ENCODE measurements around the gene OCA2. TPM values are rescaled to one million over a fixed set of nuclear protein-coding genes. Genes with fewer than 3 reads are reported as not detected.

The OCA2 gene
- total and polyA plus RNA-seq, 2 of the 4 experiments (the other 2 are of a cell fraction): under 0.01 to 0.03 TPM

GRCh38 chr15:28094732-28095521 is 4.2 kb downstream of the OCA2 start:
- dilution Hi-C loops (cut with HindIII; ENCODE audit: low sequenced_read_pairs, unreplicated experiment): no loop called here
- CTCF ChIA-PET: no interaction called here
- no TSS peak for BruUV-seq (replicated peaks)
- H3K9me3 ChIP-seq (ENCODE audit: control insufficient read depth, insufficient read depth, low read length): 0 out of 2 replicates have a peak, but pooled peaks cover 3% of the 10 kb centered on the region
- intact Hi-C loops (cut with micrococcal nuclease): no loop called here
- H4K5ac ChIP-seq (ENCODE audit: low read depth, low read length): no peak overlapping the region
- no peaks in the 10 kb centered on the region for H3K9me1 ChIP-seq (ENCODE audit: insufficient read depth, low read length)
- no peak overlapping the region for H3K27ac ChIP-seq (ENCODE audit: insufficient read depth, low read length)
- H2BK20ac ChIP-seq (ENCODE audit: low read depth, low read length): no peak overlapping the region
- peak overlapping the region; percentile 21; the same call in 1 of the 2 replicates for H3K4me2 ChIP-seq (ENCODE audit: low read depth, low read length)
- in situ Hi-C loops (cut with MboI; ENCODE audit: low sequenced_read_pairs): no loop called here
- no peak overlapping the region for H2BK5ac ChIP-seq (ENCODE audit: low read depth, low read length, poor library complexity, severe bottlenecking)
- no peak overlapping the region for H3K18ac ChIP-seq (ENCODE audit: low read depth, low read length)
- H4K8ac ChIP-seq (ENCODE audit: low read depth in 2 of 2, low read length in 2 of 2): no peak overlapping the region
- no peak overlapping the region for H3K14ac ChIP-seq (replicated peaks; ENCODE audit: low read depth, low read length)
- H3K4me1 ChIP-seq (ENCODE audit: control insufficient read depth, insufficient read depth, low read length): peaks cover 2% of the 10 kb centered on the region; the same call in 1 of the 2 replicates
- no peak overlapping the region for H3K23ac ChIP-seq (ENCODE audit: low read depth, low read length)
- no peak overlapping the region for H4K91ac ChIP-seq (ENCODE audit: insufficient read depth, low read depth, low read length)
- H2BK15ac ChIP-seq (ENCODE audit: low read depth, low read length): no peak overlapping the region
- no peak overlapping the region for H2BK120ac ChIP-seq (ENCODE audit: low read depth, low read length)
- no peak for ATAC-seq (ENCODE audit: low read depth)
- peak overlapping the region; percentile 33 for H2AK9ac ChIP-seq (replicated peaks; ENCODE audit: low read depth, low read length, poor library complexity)
- no peak overlapping the region for H3K4me3 ChIP-seq (ENCODE audit: insufficient read depth, low read depth, low read length)
- H3K79me1 ChIP-seq (ENCODE audit: low read depth in 1 of 2, low read length in 2 of 2): no peaks in the 10 kb centered on the region
- WGBS, 2 experiments (ENCODE audit: extremely low coverage in 2 of 2, insufficient read length in 1 of 2): 21% methylated on average over 37 of the region's 76 CpGs; no CpG with 5 or more reads in 1 of the 2 experiments
- peak overlapping the region; percentile 26 for H2AFZ ChIP-seq (replicated peaks; ENCODE audit: low read length, poor library complexity)
- H3K9ac ChIP-seq (ENCODE audit: low read depth, low read length): no peak overlapping the region
- TF ChIP-seq RFX5 (IDR thresholded peaks at IDR 0.05; ENCODE audit: low read depth, low read length) (no peak), SMC3 (IDR thresholded peaks at IDR 0.05; ENCODE audit: low read depth, low read length) (no peak), RAD21 (IDR thresholded peaks at IDR 0.05; ENCODE audit: low read length) (no peak)
- TF ChIP-seq, protein P1, sequence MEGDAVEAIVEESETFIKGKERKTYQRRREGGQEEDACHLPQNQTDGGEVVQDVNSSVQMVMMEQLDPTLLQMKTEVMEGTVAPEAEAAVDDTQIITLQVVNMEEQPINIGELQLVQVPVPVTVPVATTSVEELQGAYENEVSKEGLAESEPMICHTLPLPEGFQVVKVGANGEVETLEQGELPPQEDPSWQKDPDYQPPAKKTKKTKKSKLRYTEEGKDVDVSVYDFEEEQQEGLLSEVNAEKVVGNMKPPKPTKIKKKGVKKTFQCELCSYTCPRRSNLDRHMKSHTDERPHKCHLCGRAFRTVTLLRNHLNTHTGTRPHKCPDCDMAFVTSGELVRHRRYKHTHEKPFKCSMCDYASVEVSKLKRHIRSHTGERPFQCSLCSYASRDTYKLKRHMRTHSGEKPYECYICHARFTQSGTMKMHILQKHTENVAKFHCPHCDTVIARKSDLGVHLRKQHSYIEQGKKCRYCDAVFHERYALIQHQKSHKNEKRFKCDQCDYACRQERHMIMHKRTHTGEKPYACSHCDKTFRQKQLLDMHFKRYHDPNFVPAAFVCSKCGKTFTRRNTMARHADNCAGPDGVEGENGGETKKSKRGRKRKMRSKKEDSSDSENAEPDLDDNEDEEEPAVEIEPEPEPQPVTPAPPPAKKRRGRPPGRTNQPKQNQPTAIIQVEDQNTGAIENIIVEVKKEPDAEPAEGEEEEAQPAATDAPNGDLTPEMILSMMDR (conservative IDR thresholded peaks at IDR 0.05; ENCODE audit: low read depth, low read length): no peak
- peaks cover 44% of the 10 kb centered on the region for H3K27me3 ChIP-seq (ENCODE audit: control insufficient read depth, insufficient read depth, low read length)
- DNase-seq: no peak
- no peak overlapping the region for H3K56ac ChIP-seq (ENCODE audit: extremely low read depth, insufficient read depth, low read length)
- H3K36me3 ChIP-seq (ENCODE audit: control insufficient read depth, insufficient read depth, low read length): no peaks in the 10 kb centered on the region
- POLR2A ChIA-PET (ENCODE audit: unreplicated experiment): no interaction called here
- H2AK5ac ChIP-seq (ENCODE audit: low read depth, low read length): no peak overlapping the region
- H3K4ac ChIP-seq (ENCODE audit: low read depth, low read length): no peak overlapping the region
- H4K20me1 ChIP-seq (ENCODE audit: insufficient read depth, low read length): no peaks in the 10 kb centered on the region

All from IMR-90 (cell line).